Endothelial cell (in vitro differentiated cells): ENCODE results near the gene IFITM5. TPM values are rescaled to one million over a fixed set of nuclear protein-coding genes. Genes with fewer than 3 reads are reported as not detected.

ENCODE experiments used
- DNase-seq: peaks from one replicate; pipeline ENCODE4 v3.0.0; 2021; ENCODE audit warnings: low spot score
- H3K27ac Mint-ChIP-seq: one replicate; pipeline ENCODE4 v1.8.0; 2021; ENCODE audit warnings: mixed read lengths, inconsistent platforms; ENCODE audit not compliant: unreplicated experiment
- H3K27me3 Mint-ChIP-seq: one replicate; pipeline ENCODE4 v1.8.0; 2021; ENCODE audit warnings: mild to moderate bottlenecking, moderate library complexity, mixed read lengths, inconsistent platforms; ENCODE audit not compliant: unreplicated experiment
- H3K36me3 Mint-ChIP-seq: one replicate; pipeline ENCODE4 v1.8.0; 2021; ENCODE audit warnings: mild to moderate bottlenecking, low read depth, mixed read lengths, inconsistent platforms; ENCODE audit not compliant: unreplicated experiment
- H3K4me1 Mint-ChIP-seq: one replicate; pipeline ENCODE4 v1.8.0; 2021; ENCODE audit warnings: mild to moderate bottlenecking, mixed read lengths, inconsistent platforms; ENCODE audit not compliant: unreplicated experiment
- H3K4me3 Mint-ChIP-seq: one replicate; pipeline ENCODE4 v1.8.0; 2021; ENCODE audit warnings: mild to moderate bottlenecking, mixed read lengths, inconsistent platforms; ENCODE audit not compliant: unreplicated experiment
- H3K9me3 Mint-ChIP-seq: one replicate; pipeline ENCODE4 v1.8.0; 2021; ENCODE audit warnings: mixed read lengths, inconsistent platforms; ENCODE audit not compliant: unreplicated experiment
- CTCF ChIP-seq: fragments of 200-600 bp; sonication (generic); IDR thresholded peaks from one replicate; pipeline ENCODE4 v1.5.0; 2021; ENCODE audit warnings: antibody characterized with exemption; ENCODE audit not compliant: unreplicated experiment
- total RNA-seq: library from RNA; stranded (reverse); fragmentation: NEBNext Ultra II Directional; extraction: Animal tissue kit (Norgen Biotek cat#: 25700); gene quantifications from one replicate; pipeline ENCODE4 v1.2.1, GENCODE V29; 2021; ENCODE audit not compliant: unreplicated experiment

The IFITM5 gene
- total RNA-seq, 1 donor from 2014 or later = not detected

- H3K27ac Mint-ChIP-seq = no peak overlapping the region
- H3K4me3 Mint-ChIP-seq = no peak overlapping the region
- no peaks in the 10 kb centered on the region for H3K4me1 Mint-ChIP-seq
- no peak for DNase-seq
- no peaks in the 10 kb centered on the region for H3K9me3 Mint-ChIP-seq
- H3K27me3 Mint-ChIP-seq = peaks cover 5% of the 10 kb centered on the region
- H3K36me3 Mint-ChIP-seq = peaks cover 48% of the 10 kb centered on the region
- TF ChIP-seq CTCF = no peak
Measured at GRCh38 chr11:252666-253065, 46.7 kb downstream of the IFITM5 start.

DNA sequence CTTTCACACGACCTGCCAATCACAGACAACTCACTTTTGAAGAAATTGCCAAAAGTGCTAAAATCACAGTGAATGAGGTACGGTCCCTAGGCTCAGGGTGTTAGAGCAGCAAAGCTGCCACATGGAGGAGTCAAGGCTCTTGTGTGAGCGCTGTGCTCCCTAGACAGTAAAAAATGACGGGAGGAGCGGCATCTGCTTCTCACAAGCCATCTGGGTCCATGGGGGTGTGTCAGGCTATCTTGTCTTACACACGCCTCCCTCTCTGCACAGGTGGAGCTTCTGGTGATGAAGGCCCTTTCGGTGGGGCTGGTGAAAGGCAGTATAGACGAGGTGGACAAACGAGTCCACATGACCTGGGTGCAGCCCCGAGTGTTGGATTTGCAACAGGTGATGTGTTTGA is 47.8 kb downstream of the IFITM5 start:
- H3K36me3 Mint-ChIP-seq = peaks cover 48% of the 10 kb centered on the region
- no peaks in the 10 kb centered on the region for H3K9me3 Mint-ChIP-seq
- H3K4me1 Mint-ChIP-seq = no peaks in the 10 kb centered on the region
- no peak overlapping the region for H3K4me3 Mint-ChIP-seq
- H3K27ac Mint-ChIP-seq = no peak overlapping the region
- no peak for TF ChIP-seq CTCF
- peaks cover 5% of the 10 kb centered on the region for H3K27me3 Mint-ChIP-seq
- no peak for DNase-seq

GRCh38 chr11:250740-251299 is 48.5 kb downstream of the IFITM5 start:
- no peaks in the 10 kb centered on the region for H3K4me1 Mint-ChIP-seq
- no peaks in the 10 kb centered on the region for H3K9me3 Mint-ChIP-seq
- peaks cover 4% of the 10 kb centered on the region for H3K27me3 Mint-ChIP-seq
- peak overlapping the region; percentile 73 for H3K4me3 Mint-ChIP-seq
- DNase-seq = peak; percentile 82
- TF ChIP-seq CTCF = peak; percentile 80
- peak overlapping the region; percentile 30 for H3K27ac Mint-ChIP-seq
- peaks cover 51% of the 10 kb centered on the region for H3K36me3 Mint-ChIP-seq

- Mint-ChIP-seq H3K4me1 (no peaks in the 10 kb centered on the region), H3K4me3 (no peak overlapping the region), H3K36me3 (peaks cover 56% of the 10 kb centered on the region), H3K27ac (peak overlapping the region; percentile 30), H3K27me3 (peaks cover 6% of the 10 kb centered on the region), H3K9me3 (no peaks in the 10 kb centered on the region)
- TF ChIP-seq CTCF = no peak
- no peak for DNase-seq
Measured at GRCh38 chr11:250274-250673, 49.1 kb downstream of the IFITM5 start.

GRCh38 chr11:249062-249461 is 50.3 kb downstream of the IFITM5 start:
- peaks cover 7% of the 10 kb centered on the region for H3K27me3 Mint-ChIP-seq
- H3K4me1 Mint-ChIP-seq = no peaks in the 10 kb centered on the region
- no peak for DNase-seq
- peaks cover 59% of the 10 kb centered on the region for H3K36me3 Mint-ChIP-seq
- H3K4me3 Mint-ChIP-seq = peak overlapping the region; percentile 27
- no peak for TF ChIP-seq CTCF
- no peak overlapping the region for H3K27ac Mint-ChIP-seq
- H3K9me3 Mint-ChIP-seq = no peaks in the 10 kb centered on the region

Other genes with a start within 250 kb of the IFITM5 start
- not detected for gene SCGB1C1, start 106.4 kb downstream of the IFITM5 start, total RNA-seq
- 64.4 TPM for gene BET1L, start 92.1 kb downstream of the IFITM5 start, total RNA-seq
- 89.2 TPM for gene RIC8A, start 91.8 kb downstream of the IFITM5 start, total RNA-seq
- 23.4 TPM for gene SIRT3, start 63.2 kb downstream of the IFITM5 start, total RNA-seq
- gene PSMD13, start 62.5 kb downstream of the IFITM5 start, total RNA-seq = 189 TPM
- gene NLRP6, start 21.1 kb downstream of the IFITM5 start, total RNA-seq = not detected
- gene PGGHG, start 10.4 kb downstream of the IFITM5 start, total RNA-seq = 69.7 TPM
- gene IFITM2, start 8.3 kb upstream of the IFITM5 start, total RNA-seq = 205 TPM
- 23.4 TPM for gene IFITM1, start 14.5 kb upstream of the IFITM5 start, total RNA-seq
- gene IFITM3, start 21.3 kb upstream of the IFITM5 start, total RNA-seq = 446 TPM
- gene B4GALNT4, start 70.0 kb upstream of the IFITM5 start, total RNA-seq = 14.9 TPM
- 0.49 TPM for gene PKP3, start 94.7 kb upstream of the IFITM5 start, total RNA-seq
- gene SIGIRR, start 115.5 kb upstream of the IFITM5 start, total RNA-seq = 18.7 TPM
- gene ANO9, start 142.5 kb upstream of the IFITM5 start, total RNA-seq = 0.41 TPM
- 46.4 TPM for gene PTDSS2, start 150.8 kb upstream of the IFITM5 start, total RNA-seq
- 61.1 TPM for gene RNH1, start 207.7 kb upstream of the IFITM5 start, total RNA-seq
- 92.4 TPM for gene HRAS, start 236.1 kb upstream of the IFITM5 start, total RNA-seq
- gene LRRC56, start 238.0 kb upstream of the IFITM5 start, total RNA-seq = 2.6 TPM